H9 (cell line): ENCODE measurements around the gene STOX2. TPM values are rescaled to one million over a fixed set of nuclear protein-coding genes. Genes with fewer than 3 reads are reported as not detected.

Experiments used
- DNase-seq: peaks from one replicate; pipeline ENCODE4 v3.0.0-alpha.2; 2017
- H2AFZ ChIP-seq: one replicate; pipeline ENCODE4 v1.6.1; 2013; ENCODE audit warnings: mild to moderate bottlenecking, low read length, control low read depth, moderate library complexity
- H2AK5ac ChIP-seq: 2 replicates; pipeline ENCODE4 v1.6.1; 2013; ENCODE audit warnings: low read length, control low read depth, mixed read lengths; ENCODE audit not compliant: insufficient read length
- H2BK120ac ChIP-seq: one replicate; pipeline ENCODE4 v1.6.1; 2013; ENCODE audit warnings: low read depth, mild to moderate bottlenecking, low read length, control low read depth, inconsistent platforms; ENCODE audit not compliant: poor library complexity, severe bottlenecking
- H2BK12ac ChIP-seq: 2 replicates; pipeline ENCODE4 v1.6.1; 2013; ENCODE audit warnings: low read length, control low read depth, mixed read lengths, low read depth; ENCODE audit not compliant: insufficient read length
- H2BK15ac ChIP-seq: 2 replicates; pipeline ENCODE4 v1.6.1; 2013; ENCODE audit warnings: low read depth, low read length, control low read depth
- H2BK20ac ChIP-seq: one replicate; pipeline ENCODE4 v1.6.1; 2013; ENCODE audit warnings: low read depth, mild to moderate bottlenecking, low read length, control low read depth, inconsistent platforms; ENCODE audit not compliant: poor library complexity, severe bottlenecking
- H2BK5ac ChIP-seq: 2 replicates; pipeline ENCODE4 v1.6.1; 2013; ENCODE audit warnings: low read length, control low read depth, mixed read lengths; ENCODE audit not compliant: insufficient read length
- H3K14ac ChIP-seq: 2 replicates; pipeline ENCODE4 v1.6.1; 2013; ENCODE audit warnings: low read length, control low read depth; ENCODE audit not compliant: insufficient read depth
- H3K18ac ChIP-seq: 2 replicates; pipeline ENCODE4 v1.6.1; 2013; ENCODE audit warnings: low read depth, mild to moderate bottlenecking, mixed read lengths, low read length, control low read depth; ENCODE audit not compliant: insufficient read length
- H3K23ac ChIP-seq: 2 replicates; pipeline ENCODE4 v1.6.1; 2013; ENCODE audit warnings: low read length, control low read depth, mixed read lengths, low read depth; ENCODE audit not compliant: insufficient read length
- H3K23me2 ChIP-seq: 2 replicates; pipeline ENCODE4 v1.6.1; 2013; ENCODE audit warnings: low read depth, mild to moderate bottlenecking, mixed read lengths, low read length, control low read depth; ENCODE audit not compliant: insufficient read length, poor library complexity, severe bottlenecking
- H3K27ac ChIP-seq: 2 replicates; pipeline ENCODE4 v1.5.1; 2013; ENCODE audit warnings: low read length, control low read depth, mixed read lengths, low read depth; ENCODE audit not compliant: insufficient read length
- H3K27me3 ChIP-seq: 2 replicates; pipeline ENCODE4 v1.6.1; 2013; ENCODE audit warnings: low read length, control low read depth, inconsistent platforms; ENCODE audit not compliant: insufficient read depth
- H3K4ac ChIP-seq: 2 replicates; pipeline ENCODE4 v1.6.1; 2013; ENCODE audit warnings: low read depth, mild to moderate bottlenecking, control low read depth, inconsistent platforms, low read length, moderate library complexity
- H3K4me1 ChIP-seq: 2 replicates; pipeline ENCODE4 v1.6.1; 2013; ENCODE audit warnings: low read length, control low read depth, inconsistent platforms; ENCODE audit not compliant: insufficient read depth
- H3K4me2 ChIP-seq: 2 replicates; pipeline ENCODE4 v1.6.1; 2013; ENCODE audit warnings: low read length, control low read depth, mixed read lengths; ENCODE audit not compliant: insufficient read length, insufficient read depth
- H3K56ac ChIP-seq: 2 replicates; pipeline ENCODE4 v1.6.1; 2013; ENCODE audit warnings: low read depth, mild to moderate bottlenecking, mixed read lengths, low read length, control low read depth; ENCODE audit not compliant: insufficient read length
- H3K79me1 ChIP-seq: 2 replicates; pipeline ENCODE4 v1.6.1; 2013; ENCODE audit warnings: low read depth, mild to moderate bottlenecking, moderate library complexity, low read length, control low read depth, inconsistent platforms; ENCODE audit not compliant: insufficient read depth, poor library complexity, severe bottlenecking
- H3K79me2 ChIP-seq: 2 replicates; pipeline ENCODE4 v1.6.1; 2013; ENCODE audit warnings: low read length, control low read depth, inconsistent platforms; ENCODE audit not compliant: insufficient read depth
- H3K9ac ChIP-seq: 2 replicates; pipeline ENCODE4 v1.6.1; 2013; ENCODE audit warnings: low read length, control low read depth, mixed read lengths; ENCODE audit not compliant: insufficient read length; ENCODE audit errors: extremely low read depth
- H3K9me3 ChIP-seq: one replicate; pipeline ENCODE4 v1.6.1; 2013; ENCODE audit warnings: low read depth, low read length, inconsistent platforms; ENCODE audit not compliant: control insufficient read depth
- H3T11ph ChIP-seq: one replicate; pipeline ENCODE4 v1.6.1; 2013; ENCODE audit warnings: mild to moderate bottlenecking, low read length, control low read depth, inconsistent platforms
- H4K20me1 ChIP-seq: one replicate; pipeline ENCODE4 v1.6.1; 2013; ENCODE audit not compliant: control insufficient read depth, insufficient read length, insufficient read depth
- H4K5ac ChIP-seq: 2 replicates; pipeline ENCODE4 v1.6.1; 2013; ENCODE audit warnings: low read depth, mild to moderate bottlenecking, mixed read lengths, low read length, control low read depth; ENCODE audit not compliant: insufficient read length
- H4K8ac ChIP-seq: replicated peaks from 2 replicates; pipeline ENCODE4 v1.6.1; 2013; ENCODE audit warnings: low read length, control low read depth, mixed read lengths, low read depth; ENCODE audit not compliant: insufficient read length
- H4K91ac ChIP-seq: 2 replicates; pipeline ENCODE4 v1.6.1; 2013; ENCODE audit warnings: low read depth, mild to moderate bottlenecking, moderate library complexity, mixed read lengths, low read length, control low read depth; ENCODE audit not compliant: insufficient read length
- H3K27ac Mint-ChIP-seq, 3 experiments: 2 replicates in 2 of 3; 3 replicates in 1 of 3; pipeline ENCODE4 v1.8.0; 2020 to 2021; ENCODE audit warnings: mixed read lengths in 3 of 3, mild to moderate bottlenecking in 1 of 3, moderate library complexity in 1 of 3
- H3K27me3 Mint-ChIP-seq: 2 replicates; pipeline ENCODE4 v1.8.0; 2021; ENCODE audit warnings: low read depth, mild to moderate bottlenecking, moderate library complexity, mixed read lengths
- H3K36me3 Mint-ChIP-seq, 3 experiments: 2 replicates in 2 of 3; 3 replicates in 1 of 3; pipeline ENCODE4 v1.8.0; 2020 to 2021; ENCODE audit warnings: low read depth in 3 of 3, mixed read lengths in 3 of 3; ENCODE audit not compliant: insufficient read depth in 1 of 3
- H3K4me1 Mint-ChIP-seq, 2 experiments: 2 replicates each; pipeline ENCODE4 v1.8.0; 2020; ENCODE audit warnings: mixed read lengths in 2 of 2
- H3K4me3 Mint-ChIP-seq, 2 experiments: 2 replicates in 1 of 2; 3 replicates in 1 of 2; pipeline ENCODE4 v1.8.0; 2020 to 2021; ENCODE audit warnings: mild to moderate bottlenecking in 2 of 2, mixed read lengths in 2 of 2, moderate library complexity in 1 of 2
- H3K9me3 Mint-ChIP-seq, 2 experiments: 2 replicates in 1 of 2; 3 replicates in 1 of 2; pipeline ENCODE4 v1.8.0; 2020; ENCODE audit warnings: mild to moderate bottlenecking in 2 of 2, mixed read lengths in 2 of 2, moderate library complexity in 1 of 2
- WGBS: extraction: QIAGEN DNeasy Blood & Tissue Kit; methylation state at CpG from one replicate; pipeline ENCODE4 v1.1.7; 2013; ENCODE audit warnings: missing lambda C conversion rate, low lambda C conversion rate, mixed read lengths; ENCODE audit not compliant: insufficient read length; ENCODE audit errors: extremely low coverage; 5-methylcytosine and 5-hydroxymethylcytosine counted together
- total RNA-seq: library from RNA; stranded (reverse); gene quantifications from 2 replicates; pipeline ENCODE4 v1.2.1, GENCODE V29; 2021
- TF ChIP-seq, protein P1 (sequence below): fragments of 200-600 bp; sonication (generic); conservative IDR thresholded peaks from 3 replicates; pipeline ENCODE4 v1.8.0; 2021; ENCODE audit warnings: antibody characterized with exemption, mild to moderate bottlenecking

The STOX2 gene
- total RNA-seq, 1 experiment from 2014 or later = 28.2 TPM

DNA sequence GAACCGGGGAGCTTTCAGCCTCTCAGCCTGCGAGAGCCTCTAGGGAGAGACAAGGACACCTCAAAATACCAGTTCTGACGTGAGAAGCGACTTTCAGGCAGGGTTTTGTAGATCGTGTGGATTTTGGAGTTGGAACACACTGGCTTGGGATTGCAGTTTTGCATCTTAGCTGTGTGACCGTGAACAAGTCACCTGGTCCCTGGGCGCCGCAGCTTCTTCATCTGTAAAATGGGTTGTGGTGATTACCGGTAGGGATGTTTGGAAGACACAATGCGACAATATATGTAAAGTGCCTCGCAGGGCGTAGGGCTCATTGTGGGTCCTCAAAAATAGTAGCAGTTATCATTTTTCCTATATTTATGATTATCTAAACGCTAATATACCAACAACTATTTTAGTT, 43.7 kb upstream of the STOX2 start:
- Histone ChIP-seq H3K23me2 (no peaks in the 10 kb centered on the region), H3K14ac (no peak overlapping the region), H3K79me2 (no peaks in the 10 kb centered on the region), H3K56ac (no peak overlapping the region), H2AK5ac (no peak overlapping the region), H3K27me3 (no peaks in the 10 kb centered on the region), H4K20me1 (no peaks in the 10 kb centered on the region), H3K9me3 (no peaks in the 10 kb centered on the region), H3K4ac (no peak overlapping the region), H2BK20ac (no peak overlapping the region), H2BK5ac (no peak overlapping the region), H3K4me1 (no peaks in the 10 kb centered on the region), H4K91ac (no peak overlapping the region), H3K18ac (no peak overlapping the region), H2AFZ (no peak overlapping the region), H3T11ph (no peak overlapping the region), H2BK15ac (no peak overlapping the region), H2BK12ac (no peak overlapping the region), H2BK120ac (no peak overlapping the region), H3K23ac (no peak overlapping the region), H3K4me2 (no peak overlapping the region), H3K9ac (no peak overlapping the region), H3K79me1 (no peaks in the 10 kb centered on the region), H3K27ac (no peak overlapping the region), H4K8ac (no peak overlapping the region), H4K5ac (no peak overlapping the region)
- DNase-seq = no peak
- peaks cover 22% of the 10 kb centered on the region for H3K27me3 Mint-ChIP-seq
- H3K4me3 Mint-ChIP-seq = no peak overlapping the region
- TF ChIP-seq, protein P1, sequence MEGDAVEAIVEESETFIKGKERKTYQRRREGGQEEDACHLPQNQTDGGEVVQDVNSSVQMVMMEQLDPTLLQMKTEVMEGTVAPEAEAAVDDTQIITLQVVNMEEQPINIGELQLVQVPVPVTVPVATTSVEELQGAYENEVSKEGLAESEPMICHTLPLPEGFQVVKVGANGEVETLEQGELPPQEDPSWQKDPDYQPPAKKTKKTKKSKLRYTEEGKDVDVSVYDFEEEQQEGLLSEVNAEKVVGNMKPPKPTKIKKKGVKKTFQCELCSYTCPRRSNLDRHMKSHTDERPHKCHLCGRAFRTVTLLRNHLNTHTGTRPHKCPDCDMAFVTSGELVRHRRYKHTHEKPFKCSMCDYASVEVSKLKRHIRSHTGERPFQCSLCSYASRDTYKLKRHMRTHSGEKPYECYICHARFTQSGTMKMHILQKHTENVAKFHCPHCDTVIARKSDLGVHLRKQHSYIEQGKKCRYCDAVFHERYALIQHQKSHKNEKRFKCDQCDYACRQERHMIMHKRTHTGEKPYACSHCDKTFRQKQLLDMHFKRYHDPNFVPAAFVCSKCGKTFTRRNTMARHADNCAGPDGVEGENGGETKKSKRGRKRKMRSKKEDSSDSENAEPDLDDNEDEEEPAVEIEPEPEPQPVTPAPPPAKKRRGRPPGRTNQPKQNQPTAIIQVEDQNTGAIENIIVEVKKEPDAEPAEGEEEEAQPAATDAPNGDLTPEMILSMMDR = no peak
- peaks cover 21 to 27% of the 10 kb centered on the region in 2 experiments for H3K4me1 Mint-ChIP-seq
- peaks cover 0 to 3% (median 0%) of the 10 kb centered on the region in 3 experiments; a peak in 2 of 7 replicates for H3K36me3 Mint-ChIP-seq
- no peak overlapping the region for H3K27ac Mint-ChIP-seq
- no CpG with 5 or more reads among the region's 13 CpGs for WGBS
- peaks cover 0 to 4% of the 10 kb centered on the region in 2 experiments; a peak in 2 of 5 replicates for H3K9me3 Mint-ChIP-seq
